ENCODE data around the gene XXYLT1.

DNA sequence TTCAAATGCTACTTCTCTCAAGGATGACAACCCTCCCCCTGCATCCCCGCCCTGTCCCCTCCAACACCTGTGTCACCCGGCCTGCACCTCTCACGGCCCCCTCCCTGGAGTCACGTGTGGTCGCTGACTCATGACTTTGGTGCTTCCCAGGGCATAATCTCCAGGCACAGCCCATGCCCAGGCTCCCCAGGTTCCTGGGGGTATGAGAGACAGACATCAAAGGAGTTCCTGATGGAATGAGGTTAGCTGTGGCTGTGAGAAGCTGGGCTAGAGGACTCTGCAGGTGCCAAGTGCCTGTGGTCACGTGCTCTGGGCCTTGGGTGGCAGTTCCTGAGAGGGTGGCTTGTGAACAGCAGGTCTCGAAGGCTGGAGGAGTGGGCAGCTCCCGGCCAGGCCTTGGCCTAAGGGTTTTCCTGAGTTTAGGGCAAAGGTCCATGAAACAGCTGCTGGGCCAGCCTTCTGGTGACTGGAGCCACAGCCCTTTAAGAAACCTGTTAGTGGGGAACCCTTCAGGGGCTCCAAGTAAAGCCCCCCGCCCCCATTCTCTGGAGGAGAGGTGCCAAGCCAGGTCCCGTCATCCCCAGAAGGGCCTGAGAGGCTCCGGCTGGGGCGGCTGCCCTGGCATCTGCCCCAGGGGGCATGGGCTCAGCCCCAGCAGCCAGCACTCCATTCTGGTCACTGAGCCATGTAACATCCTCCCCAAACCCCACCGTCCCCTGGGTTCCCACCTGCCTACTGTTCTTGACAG is 230.0 kb downstream of the XXYLT1 start:
- TF ChIP-seq EP300 (IDR thresholded peaks at IDR 0.05) = no peak
- TF ChIP-seq CTCF (IDR thresholded peaks at IDR 0.05) = no peak

All from tibial nerve (tissue), 4 donors.